H9 (cell line): ENCODE results near the gene CSNK1G1. TPM values are rescaled to one million over a fixed set of nuclear protein-coding genes. Genes with fewer than 3 reads are reported as not detected.

Experiments used
- DNase-seq: peaks from one replicate; pipeline ENCODE4 v3.0.0-alpha.2; 2017
- H2AFZ ChIP-seq: one replicate; pipeline ENCODE4 v1.6.1; 2013; ENCODE audit warnings: mild to moderate bottlenecking, low read length, control low read depth, moderate library complexity
- H2AK5ac ChIP-seq: 2 replicates; pipeline ENCODE4 v1.6.1; 2013; ENCODE audit warnings: low read length, control low read depth, mixed read lengths; ENCODE audit not compliant: insufficient read length
- H2BK120ac ChIP-seq: one replicate; pipeline ENCODE4 v1.6.1; 2013; ENCODE audit warnings: low read depth, mild to moderate bottlenecking, low read length, control low read depth, inconsistent platforms; ENCODE audit not compliant: poor library complexity, severe bottlenecking
- H2BK12ac ChIP-seq: 2 replicates; pipeline ENCODE4 v1.6.1; 2013; ENCODE audit warnings: low read length, control low read depth, mixed read lengths, low read depth; ENCODE audit not compliant: insufficient read length
- H2BK15ac ChIP-seq: 2 replicates; pipeline ENCODE4 v1.6.1; 2013; ENCODE audit warnings: low read depth, low read length, control low read depth
- H2BK20ac ChIP-seq: one replicate; pipeline ENCODE4 v1.6.1; 2013; ENCODE audit warnings: low read depth, mild to moderate bottlenecking, low read length, control low read depth, inconsistent platforms; ENCODE audit not compliant: poor library complexity, severe bottlenecking
- H2BK5ac ChIP-seq: 2 replicates; pipeline ENCODE4 v1.6.1; 2013; ENCODE audit warnings: low read length, control low read depth, mixed read lengths; ENCODE audit not compliant: insufficient read length
- H3K14ac ChIP-seq: 2 replicates; pipeline ENCODE4 v1.6.1; 2013; ENCODE audit warnings: low read length, control low read depth; ENCODE audit not compliant: insufficient read depth
- H3K18ac ChIP-seq: 2 replicates; pipeline ENCODE4 v1.6.1; 2013; ENCODE audit warnings: low read depth, mild to moderate bottlenecking, mixed read lengths, low read length, control low read depth; ENCODE audit not compliant: insufficient read length
- H3K23ac ChIP-seq: 2 replicates; pipeline ENCODE4 v1.6.1; 2013; ENCODE audit warnings: low read length, control low read depth, mixed read lengths, low read depth; ENCODE audit not compliant: insufficient read length
- H3K23me2 ChIP-seq: 2 replicates; pipeline ENCODE4 v1.6.1; 2013; ENCODE audit warnings: low read depth, mild to moderate bottlenecking, mixed read lengths, low read length, control low read depth; ENCODE audit not compliant: insufficient read length, poor library complexity, severe bottlenecking
- H3K27ac ChIP-seq: 2 replicates; pipeline ENCODE4 v1.5.1; 2013; ENCODE audit warnings: low read length, control low read depth, mixed read lengths, low read depth; ENCODE audit not compliant: insufficient read length
- H3K27me3 ChIP-seq: 2 replicates; pipeline ENCODE4 v1.6.1; 2013; ENCODE audit warnings: low read length, control low read depth, inconsistent platforms; ENCODE audit not compliant: insufficient read depth
- H3K4ac ChIP-seq: 2 replicates; pipeline ENCODE4 v1.6.1; 2013; ENCODE audit warnings: low read depth, mild to moderate bottlenecking, control low read depth, inconsistent platforms, low read length, moderate library complexity
- H3K4me1 ChIP-seq: 2 replicates; pipeline ENCODE4 v1.6.1; 2013; ENCODE audit warnings: low read length, control low read depth, inconsistent platforms; ENCODE audit not compliant: insufficient read depth
- H3K4me2 ChIP-seq: 2 replicates; pipeline ENCODE4 v1.6.1; 2013; ENCODE audit warnings: low read length, control low read depth, mixed read lengths; ENCODE audit not compliant: insufficient read length, insufficient read depth
- H3K56ac ChIP-seq: 2 replicates; pipeline ENCODE4 v1.6.1; 2013; ENCODE audit warnings: low read depth, mild to moderate bottlenecking, mixed read lengths, low read length, control low read depth; ENCODE audit not compliant: insufficient read length
- H3K79me1 ChIP-seq: 2 replicates; pipeline ENCODE4 v1.6.1; 2013; ENCODE audit warnings: low read depth, mild to moderate bottlenecking, moderate library complexity, low read length, control low read depth, inconsistent platforms; ENCODE audit not compliant: insufficient read depth, poor library complexity, severe bottlenecking
- H3K79me2 ChIP-seq: 2 replicates; pipeline ENCODE4 v1.6.1; 2013; ENCODE audit warnings: low read length, control low read depth, inconsistent platforms; ENCODE audit not compliant: insufficient read depth
- H3K9ac ChIP-seq: 2 replicates; pipeline ENCODE4 v1.6.1; 2013; ENCODE audit warnings: low read length, control low read depth, mixed read lengths; ENCODE audit not compliant: insufficient read length; ENCODE audit errors: extremely low read depth
- H3K9me3 ChIP-seq: one replicate; pipeline ENCODE4 v1.6.1; 2013; ENCODE audit warnings: low read depth, low read length, inconsistent platforms; ENCODE audit not compliant: control insufficient read depth
- H3T11ph ChIP-seq: one replicate; pipeline ENCODE4 v1.6.1; 2013; ENCODE audit warnings: mild to moderate bottlenecking, low read length, control low read depth, inconsistent platforms
- H4K20me1 ChIP-seq: one replicate; pipeline ENCODE4 v1.6.1; 2013; ENCODE audit not compliant: control insufficient read depth, insufficient read length, insufficient read depth
- H4K5ac ChIP-seq: 2 replicates; pipeline ENCODE4 v1.6.1; 2013; ENCODE audit warnings: low read depth, mild to moderate bottlenecking, mixed read lengths, low read length, control low read depth; ENCODE audit not compliant: insufficient read length
- H4K8ac ChIP-seq: replicated peaks from 2 replicates; pipeline ENCODE4 v1.6.1; 2013; ENCODE audit warnings: low read length, control low read depth, mixed read lengths, low read depth; ENCODE audit not compliant: insufficient read length
- H4K91ac ChIP-seq: 2 replicates; pipeline ENCODE4 v1.6.1; 2013; ENCODE audit warnings: low read depth, mild to moderate bottlenecking, moderate library complexity, mixed read lengths, low read length, control low read depth; ENCODE audit not compliant: insufficient read length
- H3K27ac Mint-ChIP-seq, 3 experiments: 2 replicates in 2 of 3; 3 replicates in 1 of 3; pipeline ENCODE4 v1.8.0; 2020 to 2021; ENCODE audit warnings: mixed read lengths in 3 of 3, mild to moderate bottlenecking in 1 of 3, moderate library complexity in 1 of 3
- H3K27me3 Mint-ChIP-seq: 2 replicates; pipeline ENCODE4 v1.8.0; 2021; ENCODE audit warnings: low read depth, mild to moderate bottlenecking, moderate library complexity, mixed read lengths
- H3K36me3 Mint-ChIP-seq, 3 experiments: 2 replicates in 2 of 3; 3 replicates in 1 of 3; pipeline ENCODE4 v1.8.0; 2020 to 2021; ENCODE audit warnings: low read depth in 3 of 3, mixed read lengths in 3 of 3; ENCODE audit not compliant: insufficient read depth in 1 of 3
- H3K4me1 Mint-ChIP-seq, 2 experiments: 2 replicates each; pipeline ENCODE4 v1.8.0; 2020; ENCODE audit warnings: mixed read lengths in 2 of 2
- H3K4me3 Mint-ChIP-seq, 2 experiments: 2 replicates in 1 of 2; 3 replicates in 1 of 2; pipeline ENCODE4 v1.8.0; 2020 to 2021; ENCODE audit warnings: mild to moderate bottlenecking in 2 of 2, mixed read lengths in 2 of 2, moderate library complexity in 1 of 2
- H3K9me3 Mint-ChIP-seq, 2 experiments: 2 replicates in 1 of 2; 3 replicates in 1 of 2; pipeline ENCODE4 v1.8.0; 2020; ENCODE audit warnings: mild to moderate bottlenecking in 2 of 2, mixed read lengths in 2 of 2, moderate library complexity in 1 of 2
- WGBS: extraction: QIAGEN DNeasy Blood & Tissue Kit; methylation state at CpG from one replicate; pipeline ENCODE4 v1.1.7; 2013; ENCODE audit warnings: missing lambda C conversion rate, low lambda C conversion rate, mixed read lengths; ENCODE audit not compliant: insufficient read length; ENCODE audit errors: extremely low coverage; 5-methylcytosine and 5-hydroxymethylcytosine counted together
- total RNA-seq: library from RNA; stranded (reverse); gene quantifications from 2 replicates; pipeline ENCODE4 v1.2.1, GENCODE V29; 2021
- TF ChIP-seq, protein P1 (sequence below): fragments of 200-600 bp; sonication (generic); conservative IDR thresholded peaks from 3 replicates; pipeline ENCODE4 v1.8.0; 2021; ENCODE audit warnings: antibody characterized with exemption, mild to moderate bottlenecking

CSNK1G1 gene
- total RNA-seq, 1 experiment from 2014 or later, result 17.1 TPM

DNA sequence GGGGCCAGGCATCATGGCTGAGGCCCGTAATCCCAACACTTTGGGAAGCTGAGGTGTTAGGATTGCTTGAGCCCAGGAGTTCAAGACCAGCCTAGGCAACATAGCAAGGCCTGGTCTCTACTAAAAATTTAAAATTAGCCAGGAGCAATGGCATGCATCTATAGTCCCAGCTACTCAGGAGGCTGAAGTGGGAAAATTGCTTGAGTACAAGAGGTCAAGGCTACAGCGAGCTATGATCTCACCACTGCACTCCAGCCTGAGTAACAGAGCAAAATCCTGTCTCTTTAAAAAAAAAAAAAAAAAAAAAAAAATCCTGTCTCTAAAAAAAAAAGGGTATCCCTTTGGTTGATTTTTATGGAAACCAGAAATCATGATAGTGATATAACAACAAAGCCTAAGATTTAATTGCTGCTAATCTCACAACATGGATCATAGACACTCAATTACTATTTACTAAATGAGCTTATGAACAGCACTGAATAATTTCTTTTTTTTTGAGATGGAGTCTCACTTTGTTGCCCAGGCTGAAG lies 13.2 kb upstream of the CSNK1G1 start:
- Histone ChIP-seq H3K27me3 (no peaks in the 10 kb centered on the region), H4K8ac (no peak overlapping the region), H4K5ac (no peak overlapping the region), H3K23me2 (no peaks in the 10 kb centered on the region), H2BK5ac (no peak overlapping the region), H3K23ac (no peak overlapping the region), H3K18ac (no peak overlapping the region), H2AFZ (no peak overlapping the region), H2BK15ac (no peak overlapping the region), H3T11ph (no peak overlapping the region), H3K4me1 (no peaks in the 10 kb centered on the region), H4K91ac (no peak overlapping the region), H3K27ac (no peak overlapping the region), H3K4ac (no peak overlapping the region), H2BK120ac (no peak overlapping the region), H3K9me3 (no peaks in the 10 kb centered on the region), H3K79me2 (no peaks in the 10 kb centered on the region), H2AK5ac (no peak overlapping the region), H3K14ac (no peak overlapping the region), H3K79me1 (no peaks in the 10 kb centered on the region), H3K4me2 (no peak overlapping the region), H3K9ac (no peak overlapping the region), H3K56ac (no peak overlapping the region), H2BK20ac (no peak overlapping the region), H4K20me1 (no peaks in the 10 kb centered on the region), H2BK12ac (no peak overlapping the region)
- Mint-ChIP-seq H3K36me3 (peaks cover 13 to 48% (median 29%) of the 10 kb centered on the region in 3 experiments; a peak in 6 of 7 replicates), H3K4me3 (no peak overlapping the region), H3K27me3 (no peaks in the 10 kb centered on the region), H3K27ac (no peak overlapping the region), H3K9me3 (no peaks in the 10 kb centered on the region), H3K4me1 (no peaks in the 10 kb centered on the region)
- TF ChIP-seq, protein P1, sequence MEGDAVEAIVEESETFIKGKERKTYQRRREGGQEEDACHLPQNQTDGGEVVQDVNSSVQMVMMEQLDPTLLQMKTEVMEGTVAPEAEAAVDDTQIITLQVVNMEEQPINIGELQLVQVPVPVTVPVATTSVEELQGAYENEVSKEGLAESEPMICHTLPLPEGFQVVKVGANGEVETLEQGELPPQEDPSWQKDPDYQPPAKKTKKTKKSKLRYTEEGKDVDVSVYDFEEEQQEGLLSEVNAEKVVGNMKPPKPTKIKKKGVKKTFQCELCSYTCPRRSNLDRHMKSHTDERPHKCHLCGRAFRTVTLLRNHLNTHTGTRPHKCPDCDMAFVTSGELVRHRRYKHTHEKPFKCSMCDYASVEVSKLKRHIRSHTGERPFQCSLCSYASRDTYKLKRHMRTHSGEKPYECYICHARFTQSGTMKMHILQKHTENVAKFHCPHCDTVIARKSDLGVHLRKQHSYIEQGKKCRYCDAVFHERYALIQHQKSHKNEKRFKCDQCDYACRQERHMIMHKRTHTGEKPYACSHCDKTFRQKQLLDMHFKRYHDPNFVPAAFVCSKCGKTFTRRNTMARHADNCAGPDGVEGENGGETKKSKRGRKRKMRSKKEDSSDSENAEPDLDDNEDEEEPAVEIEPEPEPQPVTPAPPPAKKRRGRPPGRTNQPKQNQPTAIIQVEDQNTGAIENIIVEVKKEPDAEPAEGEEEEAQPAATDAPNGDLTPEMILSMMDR, result no peak
- no CpG with 5 or more reads among the region's 2 CpGs for WGBS
- no peak for DNase-seq
